GM12878 (cell line): ENCODE data around the gene UXS1. TPM values are rescaled to one million over a fixed set of nuclear protein-coding genes. Genes with fewer than 3 reads are reported as not detected.

Experiments
- ATAC-seq: fragments of 200-7000 bp; cut with Tn5 transposase; 3 replicates; pipeline ENCODE4 v1.9.1; 2020; ENCODE audit warnings: mild to moderate bottlenecking, moderate library complexity
- BruUV-seq: library from RNA; stranded (reverse); fragments of 400-500 nt; replicated peaks from 2 replicates; lab custom pipeline; 2021; lab: Mats Ljungman, UMichigan
- CTCF ChIA-PET: fragments of 300-600 bp; sonication (Branson Sonifier 250); formaldehyde crosslinking; extraction: SDS; loops from one replicate; lab custom pipeline; 2021; ENCODE audit warnings: inconsistent platforms; lab: Yijun Ruan, JAX
- POLR2A ChIA-PET: fragments of 350-600 bp; formaldehyde crosslinking; extraction: SDS; loops from one replicate; lab custom pipeline; 2021; ENCODE audit warnings: inconsistent platforms; lab: Charles Lee
- RAD21 ChIA-PET: fragments of 300-600 bp; sonication (Branson Sonifier 250); formaldehyde crosslinking; loops from one replicate; lab custom pipeline; 2023; ENCODE audit warnings: antibody characterized with exemption; ENCODE audit not compliant: unreplicated experiment; lab: Charles Lee
- SMC1A ChIA-PET: fragments of 300-600 bp; sonication (Branson Sonifier 250); formaldehyde crosslinking; loops from one replicate; lab custom pipeline; 2023; ENCODE audit not compliant: unreplicated experiment, uncharacterized antibody; lab: Charles Lee
- DNase-seq: peaks from one replicate; pipeline ENCODE4 v3.0.0-alpha.2; 2011; ENCODE audit warnings: low read depth, low spot score
- FAIRE-seq: peaks from 3 replicates; lab custom pipeline; 2011; peaks lifted over from hg19 to GRCh38; lab: Jason Lieb, UNC
- H2AFZ ChIP-seq: 2 replicates; pipeline ENCODE4 v1.6.0; 2011; ENCODE audit warnings: low read depth, low read length, control low read depth; ENCODE audit not compliant: control insufficient read depth
- H3K27ac ChIP-seq: 2 replicates; pipeline ENCODE4 v1.5.1; 2011; ENCODE audit warnings: control low read depth; ENCODE audit not compliant: control insufficient read depth, insufficient read depth
- H3K27me3 ChIP-seq, 2 experiments: replicated peaks in 1 of 2; 2 replicates each; pipeline versions ENCODE4 v1.6.0 to v1.6.1; 2011; ENCODE audit warnings: low read length in 1 of 2; ENCODE audit not compliant: control insufficient read depth in 2 of 2, insufficient read depth in 2 of 2
- H3K36me3 ChIP-seq, 2 experiments: 2 replicates each; pipeline ENCODE4 v1.5.1; 2011; ENCODE audit warnings: low read length in 1 of 2; ENCODE audit not compliant: control insufficient read depth in 2 of 2, insufficient read depth in 2 of 2
- H3K4me1 ChIP-seq: 2 replicates; pipeline ENCODE4 v1.6.1; 2011; ENCODE audit warnings: mild to moderate bottlenecking, low read length, moderate library complexity, mixed read lengths; ENCODE audit not compliant: control insufficient read depth, insufficient read depth
- H3K4me2 ChIP-seq: 2 replicates; pipeline ENCODE4 v1.6.0; 2011; ENCODE audit warnings: control low read depth; ENCODE audit not compliant: control insufficient read depth, insufficient read depth
- H3K4me3 ChIP-seq: fragments of 200-600 bp; sonication (generic); 2 replicates; pipeline ENCODE4 v1.5.1; 2016
- H3K79me2 ChIP-seq: 2 replicates; pipeline ENCODE4 v1.6.0; 2011; ENCODE audit warnings: low read length; ENCODE audit not compliant: control insufficient read depth, insufficient read depth
- H3K9ac ChIP-seq: 2 replicates; pipeline ENCODE4 v1.8.0; 2011; ENCODE audit warnings: low read length, control low read depth, mixed read lengths; ENCODE audit not compliant: control insufficient read depth, insufficient read depth
- H3K9me3 ChIP-seq: replicated peaks from 3 replicates; pipeline ENCODE4 v1.5.1; 2011; ENCODE audit warnings: mild to moderate bottlenecking, low read length; ENCODE audit not compliant: control insufficient read depth, insufficient read depth
- H4K20me1 ChIP-seq: 2 replicates; pipeline ENCODE4 v1.6.0; 2011; ENCODE audit not compliant: control insufficient read depth, insufficient read depth
- ATF3 ChIP-seq: IDR thresholded peaks from 2 replicates; pipeline ENCODE4 v1.6.1; 2011; ENCODE audit warnings: low read depth, mild to moderate bottlenecking, low read length, moderate library complexity, borderline replicate concordance; ENCODE audit errors: extremely low read depth
- BRCA1 ChIP-seq: IDR thresholded peaks from 2 replicates; pipeline ENCODE4 v1.6.1; 2011; ENCODE audit warnings: low read depth, low read length, improper control_type of control experiment
- CEBPZ ChIP-seq: fragments of 150-350 bp; IDR thresholded peaks from 2 replicates; pipeline ENCODE4 v1.6.1; 2016; ENCODE audit warnings: low read depth, low read length
- ETV6 ChIP-seq, 2 experiments: fragments of 450-650 bp in 1 of 2; IDR thresholded peaks in 1 of 2; conservative IDR thresholded peaks in 1 of 2; 2 replicates each; pipeline ENCODE4 v1.6.1; 2014; ENCODE audit warnings: antibody characterized with exemption in 1 of 2, borderline replicate concordance in 1 of 2, low read depth in 1 of 2, mild to moderate bottlenecking in 1 of 2, moderate library complexity in 1 of 2
- HDGF ChIP-seq: fragments of 450-650 bp; IDR thresholded peaks from 2 replicates; pipeline ENCODE4 v1.6.1; 2016; ENCODE audit warnings: antibody characterized with exemption
- IRF5 ChIP-seq: fragments of 450-650 bp; IDR thresholded peaks from 2 replicates; pipeline ENCODE4 v1.6.1; 2017; ENCODE audit warnings: borderline replicate concordance
- JUND ChIP-seq: IDR thresholded peaks from 2 replicates; pipeline ENCODE4 v1.6.1; 2012; ENCODE audit warnings: low read depth, mild to moderate bottlenecking, low read length, improper control_type of control experiment, moderate library complexity
- PAX8 ChIP-seq: fragments of 450-650 bp; IDR thresholded peaks from 2 replicates; pipeline ENCODE4 v1.6.1; 2017; ENCODE audit warnings: mild to moderate bottlenecking, moderate library complexity
- PKNOX1 ChIP-seq: fragments of 450-650 bp; IDR thresholded peaks from 2 replicates; pipeline ENCODE4 v1.6.1; 2016; ENCODE audit warnings: mild to moderate bottlenecking
- RBBP5 ChIP-seq: fragments of 200-600 bp; sonication (generic); conservative IDR thresholded peaks from 2 replicates; pipeline ENCODE4 v1.6.1; 2016
- SPI1 ChIP-seq: IDR thresholded peaks from 2 replicates; pipeline ENCODE4 v1.6.1; 2011; ENCODE audit warnings: low read depth, mild to moderate bottlenecking, low read length, moderate library complexity, borderline replicate concordance; ENCODE audit not compliant: insufficient read depth
- STAT1 ChIP-seq: fragments of 450-650 bp; conservative IDR thresholded peaks from 2 replicates; pipeline ENCODE4 v1.6.1; 2014; ENCODE audit warnings: antibody characterized with exemption, mild to moderate bottlenecking
- TCF3 ChIP-seq: IDR thresholded peaks from 2 replicates; pipeline ENCODE4 v1.6.1; 2012; ENCODE audit warnings: low read depth, mild to moderate bottlenecking, low read length, borderline replicate concordance; ENCODE audit not compliant: insufficient read depth
- ZBTB11 ChIP-seq: fragments of 450-650 bp; formaldehyde crosslinking; IDR thresholded peaks from 2 replicates; pipeline ENCODE4 v1.5.0; 2022; ENCODE audit warnings: mild to moderate bottlenecking, missing genetic modification characterization
- WGBS: methylation state at CpG from one replicate; pipeline ENCODE4 v1.1.6; 2016; ENCODE audit warnings: low lambda C conversion rate; ENCODE audit not compliant: insufficient replicate concordance, insufficient coverage; ENCODE audit errors: missing lambda C conversion rate; 5-methylcytosine and 5-hydroxymethylcytosine counted together
- in situ Hi-C: fragments of 300-500 bp; cut with MboI; formaldehyde crosslinking; loops from 9 replicates; pipeline ENCODE4 v1.14.3; 2018; ENCODE audit warnings: mixed read lengths
- intact Hi-C: fragments of 100-400 bp; cut with micrococcal nuclease; formaldehyde crosslinking; loops from one replicate; pipeline ENCODE4 v1.14.2; 2022; ENCODE audit not compliant: unreplicated experiment
- polyA plus RNA-seq, 11 experiments: library from polyadenylated mRNA; depleted of rRNA in 4 of 11; unstranded in 6 of 11; stranded (reverse) in 5 of 11; fragments of >200 nt; fragmentation: Nextera tagmentation in 4 of 11; fragmentation: Illumina TruSeq in 1 of 11; extraction: Ambion mirVana in 4 of 11; extraction: Trizol in 1 of 11; gene quantifications; 1 replicate in 1 of 11; 2 replicates in 10 of 11; pipeline versions ENCODE4 v1.2.1 to v1.2.3, GENCODE V29; 2011 to 2016; ENCODE audit warnings: inconsistent platforms in 2 of 11, missing spikeins in 2 of 11, low read depth in 1 of 11
- total RNA-seq, 4 experiments: library from RNA; depleted of rRNA in 3 of 4; stranded (reverse); fragments of >200 nt in 3 of 4; fragmentation: Illumina TruSeq in 1 of 4; extraction: Trizol in 1 of 4; gene quantifications; 2 replicates each; pipeline versions ENCODE4 v1.2.1 to v1.2.3, GENCODE V29; 2013 to 2021

The UXS1 gene
- total and polyA plus RNA-seq, 10 of the 15 experiments (the other 5 are each of a cell fraction or from before 2014, with no cell fraction given): 6.0 to 25.4 (median 24.0) TPM

- intact Hi-C loops (no loop called here), in situ Hi-C loops (loop anchor here (10.0 kb wide), 1 partner anchor 836 kb away; no protein-coding TSS in a partner anchor)
- Histone ChIP-seq H3K4me2 (no peak overlapping the region), H2AFZ (no peak overlapping the region), H3K9ac (no peak overlapping the region), H3K27me3 (no peaks in the 10 kb centered on the region), H3K27ac (no peak overlapping the region), H3K4me3 (no peak overlapping the region), H3K4me1 (no peaks in the 10 kb centered on the region; the same call in none of the 2 replicates), H3K36me3 (peaks cover 0 to 1% of the 10 kb centered on the region in 2 experiments; a peak in 2 of 4 replicates), H3K9me3 (no peaks in the 10 kb centered on the region), H4K20me1 (no peaks in the 10 kb centered on the region), H3K79me2 (peaks cover 30% of the 10 kb centered on the region)
- ChIA-PET CTCF (no interaction called here), POLR2A (interaction anchor here (2.2 kb wide), 1 partner anchor 12 kb away, joined by 6 read pairs; no protein-coding TSS in a partner anchor), RAD21 (no interaction called here), SMC1A (interaction anchor here (2.0 kb wide), 1 partner anchor 33 kb away, joined by 4 read pairs; no protein-coding TSS in a partner anchor)
- no TSS peak for BruUV-seq
- peak; percentile 44 for FAIRE-seq
- DNase-seq: no peak
- ATAC-seq: no peak
- 92% methylated on average over 5 of the region's 5 CpGs for WGBS
- TF ChIP-seq CEBPZ (no peak), JUND (no peak), HDGF (no peak), ZBTB11 (CRISPR knock-in tag) (no peak), SPI1 (no peak), IRF5 (no peak), RBBP5 (no peak), PAX8 (no peak), ETV6 (conservative IDR thresholded peaks at IDR 0.05 in 1 of 2, IDR thresholded peaks at IDR 0.05 in 1 of 2; ENCODE audit: borderline replicate concordance in 1 of 2, low read depth in 1 of 2) (no peak), TCF3 (no peak), BRCA1 (no peak), ATF3 (no peak), STAT1 (no peak), PKNOX1 (no peak)
These were observed 13.5 kb downstream of the UXS1 start for GRCh38 chr2:106180602-106181001.
